Measurements from ENCODE around the gene HECA.

The HECA gene

GRCh38 chr6:139174961-139175360 is 40.1 kb downstream of the HECA start:
- Histone ChIP-seq H3K27me3 (ENCODE audit: low read length) (no peaks in the 10 kb centered on the region), H2AFZ (ENCODE audit: low read depth, low read length, severe bottlenecking) (no peak overlapping the region), H3K9me2 (replicated peaks; ENCODE audit: insufficient read depth, low read length) (no peaks in the 10 kb centered on the region), H3F3A (ENCODE audit: insufficient read depth) (0 out of 2 replicates have a peak, but pooled peaks cover 3% of the 10 kb centered on the region), H3K4me2 (ENCODE audit: low read depth, low read length, poor library complexity, severe bottlenecking) (peak overlapping the region; percentile 5), H3K79me2 (ENCODE audit: insufficient read depth, low read length) (no peaks in the 10 kb centered on the region), H3K36me3 (ENCODE audit: low read length) (peaks cover 30% of the 10 kb centered on the region), H3K9ac (ENCODE audit: low read length) (no peak overlapping the region), H3K27ac (ENCODE audit: low read depth, low read length) (peak overlapping the region; percentile 5; the same call in 1 of the 2 replicates), H3K9me3 (ENCODE audit: insufficient read depth, low read length) (no peaks in the 10 kb centered on the region), H4K20me1 (ENCODE audit: low read depth, low read length) (no peaks in the 10 kb centered on the region), H3K4me3 (ENCODE audit: insufficient read depth, low read length, poor library complexity, severe bottlenecking) (no peak overlapping the region)
- TF ChIP-seq EZH2phosphoT487 (conservative IDR thresholded peaks at IDR 0.05; ENCODE audit: low read length) (no peak), CTCF (IDR thresholded peaks at IDR 0.05; ENCODE audit: insufficient read depth, low read length, poor library complexity, severe bottlenecking) (no peak)

GRCh38 chr6:139175389-139175948 is 40.6 kb downstream of the HECA start:
- peak overlapping the region; percentile 5 for H3K4me2 ChIP-seq (ENCODE audit: low read depth, low read length, poor library complexity, severe bottlenecking)
- no peaks in the 10 kb centered on the region for H3K9me3 ChIP-seq (ENCODE audit: insufficient read depth, low read length)
- TF ChIP-seq EZH2phosphoT487 (conservative IDR thresholded peaks at IDR 0.05; ENCODE audit: low read length) = no peak
- TF ChIP-seq CTCF (IDR thresholded peaks at IDR 0.05; ENCODE audit: insufficient read depth, low read length, poor library complexity, severe bottlenecking) = no peak
- H3K9me2 ChIP-seq (replicated peaks; ENCODE audit: insufficient read depth, low read length) = no peaks in the 10 kb centered on the region
- H3F3A ChIP-seq (ENCODE audit: insufficient read depth) = 0 out of 2 replicates have a peak, but pooled peaks cover 3% of the 10 kb centered on the region
- H3K27ac ChIP-seq (ENCODE audit: low read depth, low read length) = peak overlapping the region; percentile 5; the same call in 1 of the 2 replicates
- H3K79me2 ChIP-seq (ENCODE audit: insufficient read depth, low read length) = no peaks in the 10 kb centered on the region
- no peaks in the 10 kb centered on the region for H3K27me3 ChIP-seq (ENCODE audit: low read length)
- peaks cover 30% of the 10 kb centered on the region for H3K36me3 ChIP-seq (ENCODE audit: low read length)
- no peak overlapping the region for H3K9ac ChIP-seq (ENCODE audit: low read length)
- H3K4me3 ChIP-seq (ENCODE audit: insufficient read depth, low read length, poor library complexity, severe bottlenecking) = no peak overlapping the region
- H4K20me1 ChIP-seq (ENCODE audit: low read depth, low read length) = no peaks in the 10 kb centered on the region
- H2AFZ ChIP-seq (ENCODE audit: low read depth, low read length, severe bottlenecking) = no peak overlapping the region

- H3K9me3 ChIP-seq (ENCODE audit: insufficient read depth, low read length) = no peaks in the 10 kb centered on the region
- H3K4me2 ChIP-seq (ENCODE audit: low read depth, low read length, poor library complexity, severe bottlenecking) = no peak overlapping the region
Observed at GRCh38 chr6:139181236-139181635, 46.4 kb downstream of the HECA start.

More at GRCh38 chr6:139181236-139181635, 46.4 kb downstream of the HECA start:
- Histone ChIP-seq H3K4me3 (ENCODE audit: insufficient read depth, low read length, poor library complexity, severe bottlenecking) (no peak overlapping the region), H3K79me2 (ENCODE audit: insufficient read depth, low read length) (no peaks in the 10 kb centered on the region), H3K9me2 (replicated peaks; ENCODE audit: insufficient read depth, low read length) (no peaks in the 10 kb centered on the region), H3K36me3 (ENCODE audit: low read length) (peaks cover 25% of the 10 kb centered on the region), H3K27ac (ENCODE audit: low read depth, low read length) (no peak overlapping the region), H3F3A (ENCODE audit: insufficient read depth) (no peaks in the 10 kb centered on the region), H2AFZ (ENCODE audit: low read depth, low read length, severe bottlenecking) (no peak overlapping the region), H4K20me1 (ENCODE audit: low read depth, low read length) (no peaks in the 10 kb centered on the region), H3K9ac (ENCODE audit: low read length) (no peak overlapping the region), H3K27me3 (ENCODE audit: low read length) (no peaks in the 10 kb centered on the region)
- TF ChIP-seq EZH2phosphoT487 (conservative IDR thresholded peaks at IDR 0.05; ENCODE audit: low read length) (no peak), CTCF (IDR thresholded peaks at IDR 0.05; ENCODE audit: insufficient read depth, low read length, poor library complexity, severe bottlenecking) (no peak)
